GM18907 (cell line): ENCODE results near the gene C7orf25.
A peak's percentile ranks its signal among the peaks of the same experiment; 100 is the strongest.

ENCODE experiments used
- ATAC-seq: cut with Tn5 transposase; IDR thresholded peaks from one replicate; pipeline ENCODE4 v1.9.1; 2021; ENCODE audit warnings: mild to moderate bottlenecking, moderate library complexity; ENCODE audit not compliant: unreplicated experiment

The C7orf25 gene

DNA sequence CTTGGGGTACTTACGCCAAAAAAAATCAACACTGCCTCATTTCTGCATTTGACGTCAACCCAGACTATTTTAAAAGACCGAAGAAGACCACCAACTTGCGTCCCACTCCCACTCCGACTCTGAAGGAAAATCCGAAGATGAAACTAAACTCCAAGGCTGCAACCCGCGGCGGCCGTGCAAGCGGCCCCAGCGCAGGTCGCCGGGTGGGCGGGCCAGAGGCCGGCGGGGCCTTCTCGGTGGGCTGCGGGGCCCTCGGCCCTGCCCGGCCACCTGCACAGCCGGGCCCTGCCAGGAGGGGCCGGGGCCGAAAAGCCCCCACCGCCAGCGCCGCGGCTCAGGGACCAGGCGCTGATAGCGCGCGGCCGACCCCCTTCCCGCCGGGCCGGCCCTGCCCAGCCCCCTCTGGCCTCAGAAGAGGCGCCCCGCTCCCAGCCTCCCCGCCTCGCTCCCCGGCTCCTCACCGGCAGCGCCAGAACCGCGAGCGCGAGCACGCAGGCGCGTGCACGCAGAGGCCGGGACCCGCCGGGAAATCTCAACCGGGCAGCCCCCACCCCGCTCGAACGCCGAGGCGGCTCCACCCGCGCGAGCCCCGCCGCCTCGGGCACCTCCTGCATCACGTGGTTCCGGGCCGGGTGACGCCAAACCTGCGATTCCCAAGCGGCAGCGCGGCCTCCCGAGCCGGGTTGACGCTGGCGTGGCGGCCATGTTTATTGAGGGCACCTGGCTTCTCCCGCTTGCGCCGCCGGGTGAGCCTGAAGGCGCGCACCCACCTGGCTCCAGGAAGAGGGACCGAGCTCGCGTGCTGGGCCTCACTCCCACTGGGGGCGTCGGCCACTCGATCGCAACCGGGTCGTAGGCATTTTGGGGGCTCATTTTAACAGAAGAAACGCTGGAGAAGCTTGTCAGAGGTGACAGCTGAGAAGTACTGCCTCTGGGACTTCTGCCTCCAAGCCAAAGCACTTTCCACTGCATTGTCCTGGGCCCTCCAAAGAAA lies at the start of gene C7orf25:
C7orf25 (minus strand) TSS at position 617 of the 994 bp plus-strand sequence. CDS start 1,170 bp downstream, outside the sequence.
- peak; percentile 90 for ATAC-seq

GRCh38 chr7:42961170-42961569 lies 49.3 kb upstream of the C7orf25 start:
- no peak for ATAC-seq

DNA sequence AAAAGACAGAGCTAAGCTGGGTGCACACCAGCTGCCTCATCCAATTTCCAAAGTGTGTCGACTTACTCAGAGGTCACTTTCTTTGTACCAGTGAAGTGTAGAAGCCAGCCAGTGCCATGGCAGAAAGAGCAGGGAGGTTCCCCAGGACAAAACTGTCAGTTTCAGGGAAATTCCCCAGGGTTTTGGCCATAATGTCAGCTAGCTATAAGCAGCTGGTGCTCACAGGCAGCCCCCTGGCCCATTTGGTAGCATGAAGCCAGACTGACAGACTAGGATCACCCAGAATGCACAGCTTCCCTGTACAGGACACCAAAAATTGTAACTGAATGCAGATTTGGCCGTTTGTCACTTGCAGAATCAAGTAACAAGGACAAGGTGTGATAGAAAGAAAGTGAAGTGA lies 48.9 kb upstream of the C7orf25 start:
- peak; percentile 73 for ATAC-seq

DNA sequence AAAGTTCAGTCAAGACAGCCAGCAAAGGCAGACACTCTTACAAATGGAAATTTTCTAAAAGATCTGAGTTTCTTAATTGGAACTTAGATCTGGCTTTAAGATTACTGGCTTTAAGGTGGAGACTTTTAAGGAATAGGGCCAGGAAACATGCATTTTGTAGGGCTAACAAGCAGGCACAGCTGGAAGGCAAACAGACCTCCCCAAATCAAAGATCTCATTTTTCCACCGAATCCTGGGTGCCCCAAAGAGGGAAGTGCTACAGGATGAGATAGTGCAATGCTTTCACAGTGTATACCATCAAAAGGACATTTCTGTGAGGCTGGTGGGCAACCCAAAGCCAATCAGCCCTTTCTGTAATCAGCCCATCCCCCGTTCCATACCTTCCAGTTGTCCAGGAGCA lies 47.7 kb upstream of the C7orf25 start:
- no peak for ATAC-seq

- ATAC-seq: no peak
These were observed 44.2 kb upstream of the C7orf25 start for GRCh38 chr7:42956062-42956461.

- ATAC-seq: no peak
These were observed 42.1 kb upstream of the C7orf25 start for GRCh38 chr7:42953994-42954393.

- ATAC-seq: no peak
These were observed 40.5 kb upstream of the C7orf25 start for GRCh38 chr7:42952328-42952727.

- ATAC-seq: no peak
These were observed 38.5 kb upstream of the C7orf25 start for GRCh38 chr7:42950417-42950816.

DNA sequence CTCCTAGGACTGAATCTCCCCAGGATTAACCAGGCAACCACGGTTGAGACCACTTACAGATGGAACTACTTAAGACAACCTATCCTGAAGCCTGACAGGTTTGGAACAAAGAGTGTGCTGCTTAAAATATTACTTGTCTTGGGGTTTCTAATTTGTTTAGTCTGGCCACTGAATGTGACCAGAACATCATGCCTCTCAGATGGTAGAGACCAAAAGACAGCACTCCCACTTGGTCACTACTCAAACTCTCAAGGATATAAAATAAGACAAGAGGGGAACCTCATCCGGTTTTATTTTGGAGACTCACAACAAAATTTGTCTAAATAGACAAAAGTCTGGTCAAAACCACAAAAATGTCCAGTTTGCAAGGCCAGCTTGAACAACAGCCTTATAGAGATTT lies 35.7 kb upstream of the C7orf25 start:
- ATAC-seq: no peak

DNA sequence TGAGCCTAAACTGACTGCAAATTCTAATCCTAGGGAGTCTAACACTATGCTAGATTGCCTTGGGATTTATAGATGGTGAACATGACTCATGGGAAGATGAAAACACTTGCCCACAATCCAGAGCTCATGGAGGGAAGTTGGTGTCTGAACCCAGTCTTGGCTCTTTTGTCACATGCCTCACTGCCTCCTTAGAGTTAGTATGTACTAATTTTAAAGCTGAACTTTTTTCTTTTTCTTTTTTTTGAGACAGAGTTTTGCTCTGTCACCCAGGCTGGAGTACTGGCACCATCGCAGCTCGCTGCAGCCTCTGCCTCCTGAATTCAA lies 34.7 kb upstream of the C7orf25 start:
- no peak for ATAC-seq

DNA sequence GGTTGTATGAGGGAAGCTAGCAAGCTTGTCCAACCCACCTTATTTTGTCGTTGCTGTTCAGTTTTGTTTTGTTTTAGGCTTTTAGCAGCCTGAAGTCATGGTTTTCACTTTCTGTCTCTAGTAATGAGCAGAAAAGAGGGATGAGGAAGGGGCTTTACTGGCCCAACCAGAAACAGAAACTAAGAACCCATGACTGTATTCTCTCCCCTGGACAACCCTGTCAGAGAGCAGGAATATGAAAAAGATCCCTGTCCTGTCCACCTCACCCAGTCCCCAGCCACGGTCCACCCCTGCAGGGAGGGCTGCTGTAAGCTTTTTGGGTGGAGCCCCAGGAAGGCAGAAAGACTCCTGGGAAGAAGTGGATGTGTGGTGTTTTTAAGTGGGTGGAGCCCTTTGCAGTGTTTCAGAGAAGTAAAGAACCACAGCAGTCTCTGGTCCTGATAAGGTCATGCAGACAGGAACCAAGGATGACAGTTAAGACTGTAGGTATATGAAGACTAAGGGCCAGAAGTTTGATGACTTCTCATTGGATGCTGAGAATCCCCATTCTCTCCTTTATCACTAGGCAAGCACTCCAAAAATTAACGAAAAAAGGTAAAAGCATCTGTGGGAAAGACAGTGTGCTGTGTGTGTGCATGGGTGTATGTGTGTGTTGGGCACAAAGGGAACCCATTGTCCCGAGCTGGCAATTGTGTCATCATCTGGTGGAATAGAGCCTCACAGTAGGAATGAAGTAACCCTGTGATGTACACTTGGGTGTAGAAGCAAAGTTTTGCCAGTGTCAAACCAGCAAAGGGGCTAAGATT lies 34.2 kb upstream of the C7orf25 start:
- peak; percentile 70 for ATAC-seq

DNA sequence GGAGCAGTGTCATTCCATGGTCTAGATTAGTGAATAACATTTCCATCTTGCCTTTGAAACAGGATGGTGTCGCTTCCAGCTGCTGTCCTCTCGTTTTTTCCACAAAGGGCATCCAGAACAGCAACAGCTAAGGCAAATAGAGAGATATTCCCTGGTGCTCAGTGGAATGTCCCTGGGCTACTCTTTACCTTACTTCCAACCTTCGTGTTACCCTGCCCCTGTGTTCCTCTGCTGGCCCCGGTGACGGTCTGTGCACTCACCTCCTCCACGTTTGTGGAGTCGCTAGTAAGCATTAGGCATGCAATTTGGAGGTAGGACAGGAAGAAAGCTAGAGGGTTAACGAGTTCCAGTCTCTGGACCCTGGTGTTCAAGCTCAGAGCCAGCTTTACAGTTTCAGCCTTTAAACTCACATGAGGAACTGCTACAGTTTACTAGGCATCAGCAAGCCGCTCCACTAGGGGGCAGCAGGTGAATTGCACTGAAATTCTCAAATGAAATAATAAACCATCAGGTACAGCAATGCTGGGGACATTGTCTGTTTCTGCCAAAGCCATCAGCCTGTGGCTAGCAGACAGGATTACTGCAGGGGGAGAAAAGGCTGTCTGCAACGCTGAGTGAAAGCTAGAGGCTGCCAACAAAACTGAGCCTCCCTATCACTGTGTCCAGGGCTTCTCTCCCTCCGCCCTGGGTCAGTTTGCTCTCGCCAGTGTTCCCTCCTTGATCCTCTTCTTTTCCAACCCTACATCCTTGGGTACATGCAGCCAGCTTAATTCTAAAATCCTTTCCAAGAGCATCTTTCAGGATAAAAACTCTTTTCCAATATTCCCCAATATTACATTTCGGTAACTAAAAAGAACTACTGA lies 29.3 kb upstream of the C7orf25 start:
- ATAC-seq: peak; percentile 70

DNA sequence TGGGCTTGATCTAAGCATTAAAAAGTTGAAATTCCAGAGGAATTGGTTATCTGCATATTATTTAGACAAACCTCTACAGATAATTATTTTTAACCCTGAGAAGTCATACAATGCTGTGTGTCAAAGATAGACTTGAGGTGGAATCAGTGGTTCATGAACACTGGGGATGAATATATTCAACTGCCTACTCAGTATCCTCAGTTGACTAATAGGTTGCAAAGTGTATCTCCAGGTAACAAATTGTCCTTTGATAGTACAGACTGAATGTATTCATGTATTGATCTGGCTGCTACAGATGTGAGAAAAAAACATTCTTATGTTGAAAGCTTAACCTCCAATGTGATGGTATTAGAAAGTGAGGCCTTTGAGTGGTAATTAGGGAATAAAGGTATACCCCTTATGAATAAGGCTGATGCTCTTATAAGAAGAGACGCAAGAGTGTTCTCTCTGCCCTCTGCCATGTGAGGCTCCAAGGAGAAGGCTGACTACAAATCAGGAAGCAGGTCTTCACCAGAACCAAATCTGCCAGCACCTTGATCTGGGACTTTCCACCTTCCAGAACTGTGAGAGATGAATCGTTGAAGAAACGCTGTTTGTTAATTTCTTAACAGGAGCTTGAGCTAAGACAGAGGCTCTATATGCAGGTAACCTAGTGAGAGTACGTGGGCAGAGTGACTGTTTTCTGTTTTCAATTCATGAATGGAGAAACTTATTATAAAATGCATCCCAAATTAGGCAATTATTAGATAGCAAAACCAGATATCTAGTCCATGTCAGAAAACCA lies 27.8 kb upstream of the C7orf25 start:
- peak; percentile 37 for ATAC-seq

GRCh38 chr7:42935861-42936260 lies 24.0 kb upstream of the C7orf25 start:
- no peak for ATAC-seq

DNA sequence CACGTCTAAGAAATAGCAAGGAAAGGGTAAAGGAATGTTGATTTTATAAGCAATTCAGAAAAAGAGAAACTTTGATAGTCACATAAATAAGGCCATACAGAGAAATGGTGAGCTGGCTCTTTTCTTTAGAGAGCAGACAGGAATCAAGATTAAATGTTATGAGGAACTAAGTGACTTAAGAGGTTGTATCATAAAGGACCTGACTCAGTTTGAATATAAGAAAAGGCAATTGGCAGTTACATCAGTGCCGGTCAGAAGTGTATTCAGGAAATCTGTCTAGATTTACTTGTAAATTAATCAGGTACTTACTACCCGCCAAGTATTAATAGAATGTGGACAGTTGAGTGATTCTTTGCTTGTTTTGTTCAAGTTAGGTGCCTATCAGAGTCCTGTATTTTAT lies 22.4 kb upstream of the C7orf25 start:
- no peak for ATAC-seq

- ATAC-seq: peak; percentile 19
These were observed 21.1 kb upstream of the C7orf25 start for GRCh38 chr7:42932811-42933591.

GRCh38 chr7:42931834-42932651 lies 20.2 kb upstream of the C7orf25 start, which contains the start of the genes MRPL32 and PSMA2:
MRPL32 (plus strand) TSS chr7:42932376; CDS start chr7:42932387, 11 bp downstream.
PSMA2 (minus strand) TSS chr7:42932174; CDS start chr7:42932158, 16 bp downstream.
- ATAC-seq: peak; percentile 99

GRCh38 chr7:42931447-42931833 lies 19.6 kb upstream of the C7orf25 start:
- ATAC-seq: no peak
